ENCODE results near the gene USP54. TPM values are rescaled to one million over a fixed set of nuclear protein-coding genes. Genes with fewer than 3 reads are reported as not detected.

USP54 gene
- total and polyA plus RNA-seq, 2 donors (not counting 3 experiments of a cell fraction or from before 2014, with no cell fraction given) = 9.3 to 14.2 TPM

DNA sequence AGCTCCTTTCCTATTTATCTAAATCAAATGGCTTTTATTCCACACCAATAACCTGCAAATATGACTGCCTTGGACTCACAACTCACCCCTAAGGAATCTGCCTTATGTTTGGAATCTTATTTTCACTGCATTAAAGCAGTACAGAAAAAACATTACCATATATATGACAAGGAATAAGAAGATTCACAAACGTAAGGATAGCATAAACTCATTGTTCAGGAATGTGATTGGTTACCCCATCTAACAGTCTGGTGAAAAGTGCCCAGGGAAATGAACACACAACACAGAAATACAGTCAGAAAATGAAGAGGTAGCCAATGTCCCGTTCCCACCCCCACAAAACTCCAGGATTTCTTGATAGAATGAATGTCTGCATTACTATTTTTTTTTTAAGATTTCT, 97.4 kb downstream of the USP54 start:
- Histone ChIP-seq H3K36me3 (ENCODE audit: control insufficient read depth in 2 of 2, extremely low read depth in 1 of 2, insufficient read depth in 2 of 2, low read length in 2 of 2) (no peaks in the 10 kb centered on the region), H4K20me1 (replicated peaks; ENCODE audit: control insufficient read depth, extremely low read depth, insufficient read depth, low read length) (no peaks in the 10 kb centered on the region), H3K4me3 (replicated peaks in 1 of 3; ENCODE audit: insufficient read depth in 1 of 3, low read depth in 1 of 3, low read length in 3 of 3) (no peak overlapping the region), H3K27ac (ENCODE audit: insufficient read depth, low read depth, low read length) (no peak overlapping the region), H3K9me1 (replicated peaks; ENCODE audit: control insufficient read depth, extremely low read depth, insufficient read depth, low read length) (no peaks in the 10 kb centered on the region), H3K9me3 (replicated peaks; ENCODE audit: control insufficient read depth, insufficient read depth, low read length) (no peaks in the 10 kb centered on the region), H2AFZ (ENCODE audit: low read depth, low read length) (no peak overlapping the region), H3K4me2 (ENCODE audit: insufficient read depth, low read length) (peak overlapping the region; percentile 48), H3K9ac (replicated peaks; ENCODE audit: extremely low read depth, insufficient read depth, low read length) (no peak overlapping the region), H3K79me2 (ENCODE audit: control insufficient read depth, insufficient read depth, low read length) (peaks cover 55% of the 10 kb centered on the region), H3K27me3 (ENCODE audit: control insufficient read depth in 2 of 2, insufficient read depth in 2 of 2, low read length in 2 of 2) (no peaks in the 10 kb centered on the region), H3K4me1 (ENCODE audit: control insufficient read depth, extremely low read depth, insufficient read depth, low read length) (peaks cover 25% of the 10 kb centered on the region)
- ChIA-PET CTCF (interaction anchor here (2.4 kb wide), 1 partner anchor 150 kb away, joined by 7 read pairs; no protein-coding TSS in a partner anchor), POLR2A (interaction anchor here (0.7 kb wide), 1 partner anchor 33 kb away, joined by 3 read pairs; no protein-coding TSS in a partner anchor)
- FAIRE-seq (peak; percentile 38), DNase-seq (ENCODE audit: low read depth, low spot score) (no peak)
- dilution Hi-C loops (cut with MboI; ENCODE audit: extremely low pct_ligation_motif_present, low sequenced_read_pairs) = no loop called here
- BruUV-seq (replicated peaks) = no TSS peak
- intact Hi-C loops (cut with micrococcal nuclease) = no loop called here
- no peak for TF ChIP-seq POLR2A (IDR thresholded peaks at IDR 0.05; ENCODE audit: low read depth, low read length)
- TF ChIP-seq GATA2 (IDR thresholded peaks at IDR 0.05; ENCODE audit: insufficient read depth, insufficient read length, low read depth, low read length) = no peak
- TF ChIP-seq, protein P1, sequence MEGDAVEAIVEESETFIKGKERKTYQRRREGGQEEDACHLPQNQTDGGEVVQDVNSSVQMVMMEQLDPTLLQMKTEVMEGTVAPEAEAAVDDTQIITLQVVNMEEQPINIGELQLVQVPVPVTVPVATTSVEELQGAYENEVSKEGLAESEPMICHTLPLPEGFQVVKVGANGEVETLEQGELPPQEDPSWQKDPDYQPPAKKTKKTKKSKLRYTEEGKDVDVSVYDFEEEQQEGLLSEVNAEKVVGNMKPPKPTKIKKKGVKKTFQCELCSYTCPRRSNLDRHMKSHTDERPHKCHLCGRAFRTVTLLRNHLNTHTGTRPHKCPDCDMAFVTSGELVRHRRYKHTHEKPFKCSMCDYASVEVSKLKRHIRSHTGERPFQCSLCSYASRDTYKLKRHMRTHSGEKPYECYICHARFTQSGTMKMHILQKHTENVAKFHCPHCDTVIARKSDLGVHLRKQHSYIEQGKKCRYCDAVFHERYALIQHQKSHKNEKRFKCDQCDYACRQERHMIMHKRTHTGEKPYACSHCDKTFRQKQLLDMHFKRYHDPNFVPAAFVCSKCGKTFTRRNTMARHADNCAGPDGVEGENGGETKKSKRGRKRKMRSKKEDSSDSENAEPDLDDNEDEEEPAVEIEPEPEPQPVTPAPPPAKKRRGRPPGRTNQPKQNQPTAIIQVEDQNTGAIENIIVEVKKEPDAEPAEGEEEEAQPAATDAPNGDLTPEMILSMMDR (IDR thresholded peaks at IDR 0.05; ENCODE audit: extremely low read depth in 1 of 2, insufficient read depth in 1 of 2, low read depth in 1 of 2, low read length in 2 of 2) = no peak

DNA sequence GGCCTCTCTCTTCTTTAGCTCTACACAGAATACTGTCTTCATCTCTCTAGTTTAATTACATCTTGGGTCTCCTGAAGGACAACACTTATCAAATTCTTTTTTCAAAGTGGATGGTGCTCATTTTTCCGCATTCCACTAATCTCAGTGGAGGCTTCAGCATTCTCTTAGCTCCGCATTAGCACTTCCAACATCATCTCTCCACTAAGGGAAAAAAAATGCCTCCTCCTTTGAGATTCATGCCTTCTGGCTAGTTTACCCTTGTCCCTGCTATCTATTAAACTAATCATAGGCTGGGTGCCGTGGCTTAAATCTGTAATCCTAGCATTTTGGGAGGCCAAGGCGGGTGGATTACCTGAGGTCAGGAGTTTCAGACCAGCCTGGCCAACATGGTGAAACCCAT, 104.5 kb downstream of the USP54 start:
- Histone ChIP-seq H3K27ac (ENCODE audit: insufficient read depth, low read depth, low read length) (no peak overlapping the region), H3K27me3 (ENCODE audit: control insufficient read depth in 2 of 2, insufficient read depth in 2 of 2, low read length in 2 of 2) (no peaks in the 10 kb centered on the region), H4K20me1 (replicated peaks; ENCODE audit: control insufficient read depth, extremely low read depth, insufficient read depth, low read length) (no peaks in the 10 kb centered on the region), H3K9ac (replicated peaks; ENCODE audit: extremely low read depth, insufficient read depth, low read length) (no peak overlapping the region), H3K9me1 (replicated peaks; ENCODE audit: control insufficient read depth, extremely low read depth, insufficient read depth, low read length) (no peaks in the 10 kb centered on the region), H3K4me3 (replicated peaks in 1 of 3; ENCODE audit: insufficient read depth in 1 of 3, low read depth in 1 of 3, low read length in 3 of 3) (no peak overlapping the region), H3K36me3 (ENCODE audit: control insufficient read depth in 2 of 2, extremely low read depth in 1 of 2, insufficient read depth in 2 of 2, low read length in 2 of 2) (no peaks in the 10 kb centered on the region), H3K9me3 (replicated peaks; ENCODE audit: control insufficient read depth, insufficient read depth, low read length) (no peaks in the 10 kb centered on the region), H3K79me2 (ENCODE audit: control insufficient read depth, insufficient read depth, low read length) (peaks cover 41% of the 10 kb centered on the region), H2AFZ (ENCODE audit: low read depth, low read length) (no peak overlapping the region), H3K4me2 (ENCODE audit: insufficient read depth, low read length) (no peak overlapping the region), H3K4me1 (ENCODE audit: control insufficient read depth, extremely low read depth, insufficient read depth, low read length) (no peaks in the 10 kb centered on the region)
- BruUV-seq (replicated peaks) = no TSS peak
- dilution Hi-C loops (cut with MboI; ENCODE audit: extremely low pct_ligation_motif_present, low sequenced_read_pairs) = no loop called here
- FAIRE-seq (no peak), DNase-seq (ENCODE audit: low read depth, low spot score) (no peak)
- intact Hi-C loops (cut with micrococcal nuclease) = no loop called here
- TF ChIP-seq, protein P2, sequence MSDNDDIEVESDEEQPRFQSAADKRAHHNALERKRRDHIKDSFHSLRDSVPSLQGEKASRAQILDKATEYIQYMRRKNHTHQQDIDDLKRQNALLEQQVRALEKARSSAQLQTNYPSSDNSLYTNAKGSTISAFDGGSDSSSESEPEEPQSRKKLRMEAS (IDR thresholded peaks at IDR 0.05; ENCODE audit: insufficient read depth, insufficient read length) = no peak
- TF ChIP-seq MYC (IDR thresholded peaks at IDR 0.05; ENCODE audit: low read depth, low read length) = no peak
- TF ChIP-seq POLR2A (IDR thresholded peaks at IDR 0.05; ENCODE audit: low read depth, low read length) = no peak
- no peak for TF ChIP-seq JUN (IDR thresholded peaks at IDR 0.05; ENCODE audit: borderline replicate concordance, insufficient read depth, insufficient read length, low read depth)
- CTCF ChIA-PET = no interaction called here
- POLR2A ChIA-PET = interaction anchor here (0.7 kb wide), 1 partner anchor 10 kb away, joined by 8 read pairs; no protein-coding TSS in a partner anchor

All from endothelial cell of umbilical vein (primary cell).